HepG2 (cell line): ENCODE data around the gene CELSR2. TPM values are rescaled to one million over a fixed set of nuclear protein-coding genes. Genes with fewer than 3 reads are reported as not detected.

ENCODE experiments used
- ATAC-seq: fragments of 200-7000 bp; cut with Tn5 transposase; 3 replicates; pipeline ENCODE4 v1.9.1; 2020; ENCODE audit warnings: mild to moderate bottlenecking, moderate library complexity
- BruUV-seq: library from RNA; stranded (reverse); fragments of 400-500 nt; replicated peaks from 2 replicates; lab custom pipeline; 2021; lab: Mats Ljungman, UMichigan
- CTCF ChIA-PET: fragments of 300-600 bp; formaldehyde crosslinking; extraction: SDS; loops from one replicate; lab custom pipeline; 2021; ENCODE audit warnings: low total read pairs, inconsistent platforms, low intra/inter-chr PET ratio; lab: Yijun Ruan, JAX
- POLR2A ChIA-PET: fragments of 350-600 bp; sonication (Branson Sonifier 250); formaldehyde crosslinking; loops from one replicate; lab custom pipeline; 2020; ENCODE audit warnings: antibody characterized with exemption, inconsistent platforms; lab: Yijun Ruan, JAX
- DNase-seq: peaks from one replicate; pipeline ENCODE4 v3.0.0-alpha.2; 2015; ENCODE audit warnings: low spot score
- FAIRE-seq: peaks from 3 replicates; lab custom pipeline; 2011; peaks lifted over from hg19 to GRCh38; lab: Jason Lieb, UNC
- H2AFZ ChIP-seq: one replicate; pipeline ENCODE4 v1.6.1; 2011; ENCODE audit warnings: low read length, inconsistent platforms
- H3K27ac ChIP-seq: fragments of 300-600 bp; 3 replicates; pipeline ENCODE4 v1.8.0; 2011; ENCODE audit warnings: mixed run types, mild to moderate bottlenecking, mixed read lengths, low read length, inconsistent platforms; ENCODE audit not compliant: insufficient read depth; ENCODE audit errors: extremely low read length
- H3K27me3 ChIP-seq, 2 experiments: fragments of 200-600 bp in 1 of 2; 2 replicates in 1 of 2; 3 replicates in 1 of 2; pipeline versions ENCODE4 v1.6.0 to v1.8.0; 2011; ENCODE audit warnings: low read length in 2 of 2, mild to moderate bottlenecking in 2 of 2, moderate library complexity in 2 of 2, inconsistent platforms in 1 of 2; ENCODE audit not compliant: insufficient read depth in 2 of 2, control insufficient read depth in 1 of 2
- H3K36me3 ChIP-seq, 2 experiments: fragments of 200-600 bp in 1 of 2; replicated peaks in 1 of 2; 2 replicates in 1 of 2; 3 replicates in 1 of 2; pipeline versions ENCODE4 v1.5.1 to v1.8.0; 2011; ENCODE audit warnings: low read length in 2 of 2, inconsistent platforms in 1 of 2; ENCODE audit not compliant: insufficient read depth in 2 of 2, control insufficient read depth in 1 of 2
- H3K4me1 ChIP-seq: 2 replicates; pipeline ENCODE4 v1.5.1; 2012; ENCODE audit warnings: low read length, inconsistent platforms; ENCODE audit not compliant: insufficient read depth
- H3K4me2 ChIP-seq: 2 replicates; pipeline ENCODE4 v1.6.0; 2011; ENCODE audit warnings: low read depth, low read length, inconsistent platforms
- H3K4me3 ChIP-seq, 3 experiments: fragments of 200-600 bp in 1 of 3; sonication (generic), shearing (Covaris generic) in 1 of 3; replicated peaks in 1 of 3; 2 replicates each; pipeline ENCODE4 v1.5.1; 2011 to 2016; ENCODE audit warnings: low read length in 3 of 3, inconsistent platforms in 2 of 3, low read depth in 2 of 3, mild to moderate bottlenecking in 2 of 3, control low read depth in 1 of 3, mixed read lengths in 1 of 3; ENCODE audit not compliant: insufficient read depth in 1 of 3
- H3K79me2 ChIP-seq: one replicate; pipeline ENCODE4 v1.6.1; 2011; ENCODE audit warnings: low read length, inconsistent platforms; ENCODE audit not compliant: insufficient read depth
- H3K9ac ChIP-seq: 2 replicates; pipeline ENCODE4 v1.6.0; 2011; ENCODE audit warnings: mild to moderate bottlenecking, low read depth, low read length, inconsistent platforms; ENCODE audit not compliant: insufficient read depth
- H3K9me3 ChIP-seq: 2 replicates; pipeline ENCODE4 v1.5.1; 2012; ENCODE audit warnings: mild to moderate bottlenecking, low read length
- H4K20me1 ChIP-seq: 2 replicates; pipeline ENCODE4 v1.6.0; 2011; ENCODE audit warnings: inconsistent platforms, mild to moderate bottlenecking, low read length, moderate library complexity; ENCODE audit not compliant: insufficient read depth
- HDAC1 ChIP-seq: sonication (generic); formaldehyde crosslinking; IDR thresholded peaks from 2 replicates; pipeline ENCODE4 v1.5.1; 2020; ENCODE audit warnings: mild to moderate bottlenecking, missing genetic modification reagents
- ZNF562 ChIP-seq: sonication (generic); formaldehyde crosslinking; IDR thresholded peaks from 2 replicates; pipeline ENCODE4 v1.8.0; 2022; ENCODE audit warnings: missing genetic modification reagents, borderline replicate concordance
- ZNF800 ChIP-seq: sonication (generic); formaldehyde crosslinking; IDR thresholded peaks from 2 replicates; pipeline ENCODE4 v1.4.0; 2020; ENCODE audit warnings: missing genetic modification reagents
- WGBS: methylation state at CpG from one replicate; pipeline ENCODE4 v1.1.6; 2017; ENCODE audit warnings: low lambda C conversion rate; 5-methylcytosine and 5-hydroxymethylcytosine counted together
- in situ Hi-C: cut with HindIII; loops from 2 replicates; pipeline ENCODE4 v1.10.0; 2017; ENCODE audit warnings: low pct_unique_long_range_greater_than_20kb; ENCODE audit not compliant: extremely low pct_ligation_motif_present
- intact Hi-C: fragments of 100-400 bp; cut with micrococcal nuclease; formaldehyde crosslinking; loops from one replicate; pipeline ENCODE4 v1.10.0; 2022; ENCODE audit not compliant: unreplicated experiment
- polyA plus RNA-seq, 8 experiments: library from polyadenylated mRNA; depleted of rRNA in 3 of 8; stranded (reverse) in 7 of 8; unstranded in 1 of 8; fragments of >200 nt; fragmentation: Illumina TruSeq in 4 of 8; extraction: Trizol in 4 of 8; gene quantifications; 2 replicates each; pipeline versions ENCODE4 v1.2.1 to v1.2.3, GENCODE V29; 2011 to 2016; ENCODE audit warnings: low read depth in 4 of 8, missing spikeins in 1 of 8, mixed read lengths in 1 of 8; ENCODE audit not compliant: insufficient read depth in 1 of 8
- total RNA-seq, 5 experiments: library from RNA; depleted of rRNA; stranded (reverse); fragments of >200 nt; fragmentation: Illumina TruSeq; extraction: Trizol; gene quantifications; 2 replicates each; pipeline ENCODE4 v1.2.3, GENCODE V29; 2016; ENCODE audit warnings: low read depth in 1 of 5

Gene CELSR2
- total and polyA plus RNA-seq, 2 of the 13 experiments (the other 11 are each of a cell fraction or from before 2014, with no cell fraction given): 4.0 to 6.6 TPM

DNA sequence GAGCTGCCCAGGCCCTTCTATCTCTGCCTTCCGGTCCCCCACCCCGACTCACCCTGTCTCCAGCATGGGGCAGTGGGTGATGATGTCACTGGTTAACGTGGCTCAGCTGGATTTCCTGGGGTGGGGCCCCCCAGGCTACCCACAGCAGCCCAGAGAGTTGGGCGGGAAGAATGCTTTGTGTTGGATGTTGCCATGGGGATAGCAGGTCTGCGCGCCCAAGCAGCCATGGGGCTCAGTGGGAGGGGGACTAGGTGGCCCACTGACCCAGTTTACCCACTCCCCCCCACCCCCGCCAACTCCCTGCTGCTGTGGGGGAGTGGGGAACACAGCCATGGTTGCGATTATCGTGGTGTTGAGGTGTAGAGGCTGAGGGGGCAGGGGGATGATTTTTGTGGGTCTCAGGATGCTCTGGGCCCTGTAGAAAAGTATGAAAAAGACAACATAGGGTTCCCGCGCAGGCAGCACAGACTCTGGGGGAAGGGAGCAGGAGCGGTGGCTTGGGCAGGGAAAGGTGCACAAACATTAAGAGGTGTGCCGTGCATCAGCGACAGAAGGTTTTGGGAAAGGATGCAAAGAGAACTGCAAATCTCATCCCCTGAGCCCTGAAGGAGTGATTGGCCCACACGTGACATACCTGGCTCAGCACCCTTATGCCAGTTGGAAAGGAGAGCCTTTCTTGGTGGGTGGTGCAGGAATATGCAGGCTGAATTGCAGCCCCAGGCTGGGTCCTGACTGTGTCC is 8.5 kb downstream of the CELSR2 start:
- no peak overlapping the region for H3K4me2 ChIP-seq
- H2AFZ ChIP-seq: no peak overlapping the region
- in situ Hi-C loops: no loop called here
- no peak overlapping the region for H3K4me3 ChIP-seq
- H3K36me3 ChIP-seq: peaks cover 0 to 10% of the 10 kb centered on the region in 2 experiments; a peak in 1 of 5 replicates
- BruUV-seq: no TSS peak
- ChIA-PET POLR2A (no interaction called here), CTCF (no interaction called here)
- peaks cover 34% of the 10 kb centered on the region for H3K4me1 ChIP-seq
- H3K27ac ChIP-seq: no peak overlapping the region
- no peak for ATAC-seq
- DNase-seq: no peak
- no peaks in the 10 kb centered on the region for H3K9me3 ChIP-seq
- 96% methylated on average over 15 of the region's 15 CpGs for WGBS
- H3K79me2 ChIP-seq: no peaks in the 10 kb centered on the region
- no peaks in the 10 kb centered on the region for H3K27me3 ChIP-seq
- TF ChIP-seq ZNF800 (CRISPR knock-in tag) (no peak), HDAC1 (no peak), ZNF562 (CRISPR knock-in tag) (no peak)
- H3K9ac ChIP-seq: no peak overlapping the region
- intact Hi-C loops: no loop called here
- no peak for FAIRE-seq
- H4K20me1 ChIP-seq: no peaks in the 10 kb centered on the region
